GM19025 (cell line): ENCODE results near the gene HLCS.
"Not testable (repeated sequence)": the region's sequence is repeated elsewhere in the genome, so short reads cannot be mapped to it uniquely, and the experiment has no call there.

Source experiments
- ATAC-seq: cut with Tn5 transposase; IDR thresholded peaks from one replicate; pipeline ENCODE4 v1.9.1; 2021; ENCODE audit warnings: mild to moderate bottlenecking, low read depth, moderate library complexity; ENCODE audit not compliant: unreplicated experiment

Gene HLCS

DNA sequence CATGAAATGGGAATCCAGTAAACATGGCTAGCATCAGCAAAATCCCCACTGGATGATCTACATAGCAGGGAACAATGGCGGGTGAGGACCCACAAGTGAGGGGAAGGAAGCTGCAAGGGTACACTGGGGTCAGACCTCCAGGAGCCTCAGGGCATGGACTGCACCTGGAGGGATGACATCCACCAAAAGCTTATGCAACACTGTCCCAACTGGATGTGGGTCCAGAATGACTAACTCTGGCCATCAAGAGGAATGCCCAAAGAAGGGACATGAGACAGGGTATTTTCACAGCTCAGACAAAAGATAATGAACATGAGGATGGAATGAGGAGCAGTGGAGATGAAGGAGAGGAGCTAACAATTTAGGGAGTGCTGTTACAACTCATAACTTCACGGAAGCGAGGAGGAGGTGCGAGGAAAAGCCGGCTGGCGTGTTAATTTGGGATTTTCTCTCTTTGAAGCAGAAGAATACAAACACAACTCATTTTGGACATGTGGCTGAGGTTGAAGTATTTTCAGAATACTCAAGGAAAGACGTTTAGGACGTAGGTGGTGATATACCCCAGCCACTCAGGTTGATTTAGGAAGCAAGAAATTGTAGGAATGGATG is 5.7 kb downstream of the HLCS start:
- no peak for ATAC-seq

DNA sequence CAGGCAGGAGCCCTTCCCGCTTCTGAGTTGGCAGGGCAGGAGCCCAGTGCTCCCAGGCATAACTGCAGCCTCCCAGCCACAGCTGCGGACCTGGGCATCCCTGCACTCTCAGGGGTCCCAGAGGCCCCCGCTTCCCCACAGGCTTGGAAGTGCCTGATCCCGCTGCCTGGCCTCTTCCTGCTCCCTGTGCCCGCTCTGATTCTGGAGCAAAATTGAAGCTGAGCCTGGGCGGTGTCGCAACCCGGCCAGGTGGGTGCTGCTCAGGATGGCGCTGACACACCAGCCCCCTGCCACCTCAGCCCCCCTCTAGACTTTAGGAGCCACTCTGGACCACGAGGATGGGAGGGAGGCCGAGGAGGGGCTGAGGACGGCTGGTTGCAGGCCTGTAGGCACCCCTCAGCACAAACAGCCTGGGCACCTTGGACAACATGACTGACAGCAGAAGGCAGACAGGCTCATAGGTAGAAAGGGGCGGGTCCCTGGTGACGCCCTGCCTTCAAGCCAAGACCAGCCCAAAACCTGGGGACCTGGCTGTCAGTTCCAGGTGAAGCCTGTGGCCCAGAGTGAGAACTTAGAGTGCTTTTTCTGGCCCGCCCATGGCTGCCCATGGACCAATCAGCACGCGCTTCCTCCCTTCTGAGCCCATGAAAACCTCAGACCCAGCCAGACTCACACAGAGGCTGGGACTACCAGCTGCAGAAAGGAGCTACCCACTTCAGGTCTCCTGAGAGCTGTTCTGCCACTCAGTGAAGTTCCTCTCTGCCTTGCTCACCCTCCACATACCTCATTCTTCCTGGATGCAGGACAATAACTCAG is 7.2 kb downstream of the HLCS start:
- no peak for ATAC-seq

DNA sequence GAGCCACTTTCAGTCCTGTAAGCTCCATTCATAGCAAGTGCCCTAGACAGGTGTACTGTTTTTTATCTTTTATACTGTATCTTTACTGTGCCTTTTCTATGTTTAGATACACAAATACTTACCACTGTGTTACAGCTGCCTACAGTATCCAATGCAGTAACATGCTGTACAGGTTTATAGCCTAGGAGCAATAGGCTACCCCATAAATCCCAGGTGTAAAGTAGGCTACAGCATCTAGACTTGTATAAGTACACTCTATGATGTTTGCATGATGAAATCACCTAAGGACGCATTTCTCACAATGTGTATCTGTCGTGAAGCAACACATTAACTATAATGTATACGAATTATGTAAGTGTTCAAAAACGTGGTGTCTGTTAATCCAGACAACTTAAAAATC is 10.7 kb downstream of the HLCS start:
- ATAC-seq, result no peak

DNA sequence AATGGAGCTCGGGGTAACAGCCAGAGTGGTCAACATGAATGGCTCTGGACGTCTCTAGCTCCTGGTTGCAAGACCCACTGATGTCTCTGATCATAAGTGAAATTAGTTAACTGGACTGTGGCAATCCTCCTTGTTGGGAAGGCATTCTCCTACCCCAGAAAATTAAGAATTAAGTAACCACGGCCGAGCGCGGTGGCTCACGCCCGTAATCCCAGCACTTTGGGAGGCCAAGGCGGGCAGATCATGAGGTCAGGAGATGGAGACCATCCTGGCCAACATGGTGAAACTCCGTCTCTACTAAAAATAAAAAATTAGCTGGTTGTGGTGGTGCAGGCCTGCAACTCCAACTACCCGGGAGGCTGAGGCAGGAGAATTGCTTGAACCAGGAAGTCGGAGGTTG is 14.1 kb downstream of the HLCS start:
- ATAC-seq, result not testable (repeated sequence)

DNA sequence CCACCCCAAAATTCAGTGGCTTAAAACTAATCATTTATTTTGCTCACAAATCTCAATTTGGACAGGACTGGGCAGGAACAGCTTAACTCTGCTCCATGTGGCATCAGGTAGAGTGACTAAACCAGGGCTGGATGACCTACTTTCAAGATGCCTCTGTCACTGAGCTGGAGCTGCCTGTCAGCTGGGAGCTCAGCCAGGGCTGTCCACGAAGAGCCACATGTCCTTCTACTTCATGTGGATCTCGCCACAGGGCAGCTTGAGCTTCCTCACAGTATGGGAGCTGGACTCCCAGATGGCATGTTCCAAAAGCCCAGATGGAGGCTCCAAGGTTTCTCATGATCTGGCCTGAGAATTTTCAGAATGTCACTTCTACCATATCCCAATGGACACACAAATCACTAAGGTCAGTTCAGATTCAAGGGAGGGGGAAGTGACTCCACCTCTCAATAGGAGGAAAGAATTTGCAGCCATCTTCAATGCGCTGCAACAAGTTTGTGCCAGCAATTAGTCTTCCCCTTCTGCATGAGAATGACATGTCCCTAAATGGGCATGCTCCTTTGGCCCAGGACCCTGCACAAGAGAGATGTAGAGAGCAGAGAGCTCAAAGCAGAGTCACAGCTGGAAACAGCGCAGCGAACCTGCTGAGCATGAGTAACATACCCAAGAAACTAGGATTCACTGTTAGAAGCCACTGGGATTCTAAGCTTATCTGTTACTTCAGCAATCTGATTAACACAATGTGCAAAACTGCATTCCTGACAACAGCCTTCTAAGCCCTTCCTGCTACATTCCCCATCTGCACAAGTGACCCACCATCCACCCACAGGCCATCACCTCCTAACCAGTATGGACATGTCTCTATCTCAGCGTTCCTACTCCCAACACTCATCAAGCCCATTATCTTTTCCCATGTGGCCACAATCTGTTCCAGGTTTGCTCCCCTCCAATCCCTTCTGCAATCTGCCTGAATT is 17.0 kb downstream of the HLCS start:
- ATAC-seq, result no peak

DNA sequence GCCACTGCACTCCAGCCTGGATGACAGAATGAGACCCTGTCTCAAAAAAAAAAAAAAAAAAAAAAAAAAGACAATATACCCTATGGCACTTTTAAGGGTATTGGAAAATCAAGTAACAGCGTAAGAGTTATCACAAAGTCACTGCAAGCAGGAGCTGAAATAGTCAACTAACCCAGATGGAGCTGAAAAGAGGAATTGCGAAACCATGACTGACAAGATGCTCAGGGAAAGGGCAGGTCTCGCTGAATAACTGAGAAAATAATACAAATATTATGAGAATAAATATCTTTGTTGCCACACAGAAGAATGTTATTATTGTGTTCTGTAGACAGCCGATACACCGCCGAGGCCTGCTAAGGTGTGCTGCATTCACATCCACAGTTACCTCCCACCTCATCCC is 17.8 kb downstream of the HLCS start:
- no peak for ATAC-seq

DNA sequence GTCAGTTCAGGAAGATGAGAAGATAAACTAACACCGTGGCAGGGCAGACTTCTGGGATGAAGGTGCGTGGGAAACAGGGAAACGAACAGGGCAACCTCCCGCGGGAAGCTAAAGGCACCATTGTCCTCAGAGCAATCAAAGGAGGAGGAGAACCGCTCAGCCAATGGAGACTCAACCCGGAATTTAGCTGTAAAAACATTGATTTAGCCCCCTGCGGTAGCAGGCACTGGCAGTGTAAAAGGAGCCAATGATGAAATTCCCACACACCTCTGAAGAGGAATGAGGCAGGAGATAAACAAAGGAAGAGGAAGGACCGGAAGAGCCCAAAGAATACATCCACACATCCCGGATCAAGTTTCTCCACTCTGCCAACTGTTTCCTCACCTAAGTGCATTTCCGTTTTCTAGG is 19.5 kb downstream of the HLCS start:
- ATAC-seq, result no peak

DNA sequence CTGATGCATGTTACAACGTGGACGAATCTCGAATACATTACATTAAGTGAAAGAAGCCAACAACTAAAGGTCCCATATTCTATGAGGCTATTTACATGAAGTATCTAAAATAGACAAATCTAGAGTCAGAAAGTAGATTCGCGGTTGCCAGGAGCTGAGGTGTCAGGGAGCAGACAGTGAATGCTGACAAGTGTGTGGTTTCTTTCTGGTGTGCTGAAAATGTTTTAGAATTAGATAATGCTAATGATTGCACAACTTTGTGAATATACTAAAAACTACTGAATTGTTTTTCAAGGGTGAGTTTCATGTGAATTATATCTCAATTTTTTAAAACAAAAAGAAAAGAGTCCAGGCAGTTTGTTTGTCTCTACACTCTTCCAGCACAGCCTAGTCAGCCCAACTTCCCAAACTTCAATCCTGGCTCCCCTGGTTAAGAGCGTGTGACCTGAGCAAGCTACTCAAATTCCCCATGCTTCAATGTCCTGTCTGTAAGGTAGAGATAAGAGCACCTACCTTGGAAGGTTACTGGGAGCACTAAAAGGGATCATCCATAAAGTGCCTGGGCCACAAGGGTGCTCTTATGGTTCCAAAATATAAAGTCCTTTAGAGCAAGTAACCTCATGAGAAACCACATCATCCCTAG is 20.9 kb downstream of the HLCS start:
- no peak for ATAC-seq

DNA sequence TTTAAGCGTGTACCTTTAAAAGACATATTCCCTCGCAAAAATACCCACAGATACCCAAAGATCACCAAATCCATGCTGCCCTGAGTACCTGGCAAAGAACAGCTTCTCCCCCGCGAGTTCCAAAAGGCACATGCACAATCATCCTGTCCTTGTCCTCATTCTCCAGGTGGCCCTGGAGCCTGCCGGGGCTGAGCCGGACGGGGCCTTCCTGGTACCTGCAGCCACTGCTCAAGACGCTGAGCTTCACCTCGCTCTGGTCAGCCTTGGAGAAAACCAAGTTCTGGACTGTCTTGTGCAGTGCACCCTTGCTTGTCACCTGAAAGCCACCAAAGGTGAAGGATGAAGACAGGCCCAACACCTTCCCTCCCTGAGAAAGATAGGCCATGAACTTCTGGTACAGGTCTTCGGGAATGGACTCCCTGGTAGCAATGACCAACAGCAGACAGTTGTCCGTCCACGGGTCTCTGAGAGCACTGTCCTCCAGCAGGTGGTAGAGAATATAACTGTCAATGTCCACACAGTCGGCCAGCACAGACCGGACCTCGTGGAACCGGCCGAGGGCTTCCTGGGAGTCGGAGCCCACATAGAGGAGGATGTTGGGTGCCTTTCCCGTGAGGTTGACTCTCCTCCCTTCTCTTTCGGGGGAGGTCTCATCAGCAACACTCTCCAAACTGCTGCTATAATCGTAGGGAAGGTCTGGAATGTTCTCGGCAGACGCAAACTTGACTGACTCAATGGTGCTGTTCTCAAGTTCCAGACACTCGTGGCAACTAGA is 29.9 kb downstream of the HLCS start:
- no peak for ATAC-seq

DNA sequence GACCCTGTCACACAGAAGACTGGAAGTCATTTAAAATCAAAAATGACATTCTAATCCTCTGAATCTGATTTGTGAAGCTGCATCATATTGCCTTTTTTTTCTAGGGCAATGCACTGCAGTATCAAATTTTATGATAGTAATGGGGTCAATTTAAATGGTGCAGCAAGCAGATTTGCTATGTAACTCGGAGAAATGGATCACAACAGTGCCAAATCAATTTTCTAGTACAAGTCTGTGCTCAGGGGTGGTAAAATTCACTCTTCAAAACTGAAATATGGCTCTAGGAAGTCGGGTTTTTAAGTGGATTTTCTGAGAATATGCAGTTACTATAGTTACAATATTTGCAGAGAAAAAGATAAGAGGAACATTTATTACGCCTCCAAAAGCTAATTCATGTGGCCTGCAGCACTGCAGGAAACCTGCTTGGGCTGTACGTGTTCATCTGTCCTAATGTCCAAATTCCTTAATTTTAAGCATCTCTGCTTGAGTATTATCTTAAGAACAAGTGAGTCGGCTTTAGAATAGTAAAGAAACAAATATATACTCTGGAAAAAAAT is 31.5 kb downstream of the HLCS start:
- no peak for ATAC-seq

DNA sequence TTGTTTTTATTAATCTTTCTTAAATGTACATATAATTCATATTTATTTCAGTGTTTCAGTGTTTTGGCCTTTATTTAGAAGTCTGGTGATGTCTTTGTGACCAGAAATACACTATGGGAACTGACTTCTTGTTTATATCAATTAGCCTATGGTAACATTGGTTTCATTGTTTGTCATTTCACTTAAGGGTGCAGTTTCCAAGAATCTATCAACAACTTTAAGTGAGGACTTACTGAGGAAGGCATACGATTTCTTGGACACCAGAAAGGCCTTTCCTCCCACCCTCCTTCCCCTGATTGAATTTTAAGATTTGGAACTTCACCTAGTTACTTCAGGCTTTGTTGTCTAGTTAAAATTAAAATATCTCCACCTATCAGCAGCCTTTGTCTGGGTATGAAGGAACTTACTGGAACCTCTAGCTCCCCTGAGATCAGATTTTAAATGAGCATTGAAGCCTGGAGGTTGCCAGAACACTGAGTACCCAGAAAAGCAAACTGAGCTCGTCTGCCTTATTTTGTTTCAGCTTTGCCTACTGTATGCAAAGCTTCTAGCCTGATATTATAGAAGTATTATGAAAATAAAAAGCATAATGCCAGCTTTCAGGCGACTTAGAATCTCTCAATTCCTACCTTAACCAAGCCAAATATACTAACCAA is 34.2 kb downstream of the HLCS start:
- no peak for ATAC-seq

DNA sequence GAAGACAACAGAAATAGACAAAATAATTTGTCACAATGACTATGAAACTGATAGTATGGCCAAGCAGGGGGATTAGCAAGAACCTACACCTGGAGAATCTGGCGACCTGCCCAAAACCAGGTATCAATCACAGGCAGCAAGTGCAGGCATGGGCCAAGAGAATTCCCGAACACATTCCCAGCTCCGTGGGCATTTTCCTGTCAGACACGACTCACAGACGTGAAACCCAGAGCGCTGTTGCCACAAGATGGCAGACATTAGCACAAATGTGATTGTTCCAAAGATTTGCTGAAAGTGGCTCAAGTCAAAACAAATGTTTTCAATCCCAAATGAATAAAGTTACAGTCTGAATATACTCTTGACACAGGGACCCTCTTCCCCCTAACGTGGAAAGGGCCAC is 36.8 kb downstream of the HLCS start:
- no peak for ATAC-seq

DNA sequence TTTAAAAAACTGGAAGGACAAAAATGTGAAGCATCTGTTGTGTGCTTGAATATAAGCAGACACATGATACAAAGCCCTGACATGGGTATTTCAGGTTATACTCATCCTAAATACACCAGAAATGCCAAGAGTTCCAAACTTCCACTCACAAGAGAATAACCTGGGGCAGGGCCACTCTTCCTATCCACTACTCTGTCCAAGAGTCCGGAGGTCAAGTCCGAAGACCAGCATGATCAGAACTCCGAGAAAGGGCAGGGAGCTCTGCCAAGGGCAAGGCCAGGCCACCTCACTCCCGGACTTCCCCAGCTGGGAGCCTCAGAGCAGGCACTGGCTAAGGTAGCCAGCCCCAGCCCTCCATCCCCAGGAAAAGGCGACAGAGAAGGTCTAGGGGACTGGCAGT is 37.5 kb downstream of the HLCS start:
- no peak for ATAC-seq

DNA sequence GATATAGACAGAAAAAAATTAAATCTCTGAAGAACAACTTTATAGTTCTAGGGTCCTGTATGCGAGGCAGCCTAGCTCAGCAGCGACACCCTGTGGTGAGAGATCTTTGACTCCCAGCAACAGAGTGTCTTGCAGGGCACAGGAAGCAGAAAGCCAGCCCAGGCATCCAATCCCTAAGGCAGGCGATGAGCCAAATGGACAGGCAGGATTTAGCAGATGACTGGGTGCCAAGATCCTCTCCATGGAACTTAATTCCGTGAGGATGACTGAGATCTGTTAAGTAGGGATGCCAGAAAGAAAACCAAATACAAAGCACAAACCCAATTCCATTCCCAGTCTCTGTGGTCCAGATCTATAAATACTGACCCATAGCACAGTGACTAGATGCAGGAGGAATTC is 38.8 kb downstream of the HLCS start:
- no peak for ATAC-seq

DNA sequence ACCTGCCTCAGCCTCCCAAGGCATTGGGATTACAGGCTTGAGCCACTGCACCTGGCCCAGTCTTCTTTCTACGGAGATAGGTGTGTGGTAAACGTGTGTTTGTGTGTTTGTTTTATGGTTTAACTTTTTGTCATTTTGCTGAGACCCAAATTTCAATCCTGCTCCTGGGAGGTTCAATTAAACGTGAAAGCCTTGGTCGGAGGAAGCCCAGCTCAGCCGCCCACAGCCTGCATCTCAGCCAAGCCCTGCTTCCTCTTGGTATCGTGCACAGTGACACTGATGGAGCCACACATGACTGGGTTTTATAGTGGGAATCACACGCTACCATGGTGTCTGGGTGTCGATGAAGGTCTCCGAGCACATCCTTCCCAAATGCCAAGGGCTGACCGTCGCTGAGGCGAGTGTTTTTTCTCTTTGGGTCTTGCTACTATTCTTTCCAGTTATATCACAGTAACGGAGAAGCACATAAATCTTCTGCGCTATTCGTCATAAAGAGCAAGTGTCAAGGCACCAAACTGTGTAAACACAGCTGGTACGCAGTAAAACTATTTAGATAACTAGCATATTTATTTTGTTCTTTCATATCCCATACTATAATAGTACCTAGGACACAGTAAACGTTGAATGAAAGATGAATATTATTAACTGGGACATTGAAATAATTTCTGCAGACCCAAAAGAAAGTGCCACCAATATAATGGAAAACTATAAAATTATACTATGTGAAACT is 39.3 kb downstream of the HLCS start:
- ATAC-seq, result no peak

DNA sequence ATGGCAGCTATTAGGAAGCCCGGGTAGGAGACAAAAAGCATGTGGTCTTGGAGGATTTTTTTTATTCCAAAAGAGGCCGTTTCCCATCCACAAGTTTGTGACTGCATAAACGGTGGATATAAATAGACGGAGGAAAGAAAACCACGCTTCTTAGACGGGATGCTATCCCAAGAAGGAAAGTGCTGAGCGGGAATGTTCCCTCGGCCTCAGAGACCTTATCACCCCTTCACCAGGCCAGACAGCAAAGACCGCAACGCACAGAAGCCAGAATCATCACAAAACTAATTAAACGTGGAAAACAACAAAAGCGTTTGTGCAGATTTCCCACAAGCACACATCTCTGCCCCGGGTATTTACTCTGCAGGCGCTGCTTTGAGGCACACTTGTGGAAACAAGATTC is 43.2 kb downstream of the HLCS start:
- no peak for ATAC-seq

DNA sequence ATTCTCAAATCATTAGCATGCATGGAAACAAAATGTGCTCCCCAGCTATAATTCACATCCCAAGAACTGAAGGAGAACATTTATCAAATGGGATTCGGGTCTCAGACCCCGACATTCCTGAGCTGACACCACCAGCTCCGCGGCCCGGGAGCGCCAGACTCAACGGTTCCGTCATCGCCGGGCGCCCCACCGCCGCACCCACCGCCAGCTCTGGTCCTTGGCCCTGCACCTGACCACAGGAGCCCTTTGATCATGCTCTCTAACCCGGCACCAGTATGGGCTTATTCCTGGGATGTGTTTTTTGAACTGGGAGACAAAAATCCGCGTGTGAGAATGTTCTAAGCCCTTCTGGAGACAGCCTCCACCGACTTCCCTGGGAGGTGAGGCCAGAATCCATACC is 43.6 kb downstream of the HLCS start:
- ATAC-seq, result no peak

DNA sequence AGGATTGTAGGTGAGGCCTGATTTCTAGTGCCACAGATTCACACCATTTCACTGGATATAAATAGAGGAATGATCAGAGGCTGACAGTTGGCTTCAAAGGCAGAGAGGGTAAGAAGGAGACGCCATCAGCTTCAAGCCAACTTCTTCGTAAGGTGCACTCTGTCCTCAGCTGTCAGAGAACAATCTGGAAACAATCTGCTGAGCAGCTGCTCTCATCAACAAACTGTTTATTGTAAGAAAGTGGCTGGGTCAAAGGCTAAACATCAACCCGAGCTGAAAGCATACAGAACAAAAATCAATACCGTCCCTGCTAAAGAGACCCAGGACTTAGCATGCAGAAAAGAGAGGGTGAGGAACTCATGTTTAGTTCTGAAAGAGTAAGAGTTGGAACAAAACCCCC is 48.2 kb downstream of the HLCS start:
- ATAC-seq, result no peak
